Tibial nerve (tissue), 4 donors: ENCODE data around the gene PTPRD. TPM values are rescaled to one million over a fixed set of nuclear protein-coding genes. Genes with fewer than 3 reads are reported as not detected.

Experiments
- DNase-seq, 2 donors: peaks; one replicate each; pipeline ENCODE4 v3.0.0-alpha.2; 2019; ENCODE audit warnings: low spot score in 2 of 2
- H3K27ac ChIP-seq, 4 donors: fragments of 200-600 bp; sonication (generic) in 3 of 4; one replicate each; pipeline ENCODE4 v1.5.1; 2017 to 2019; ENCODE audit warnings: mild to moderate bottlenecking in 1 of 4
- H3K27me3 ChIP-seq, 2 donors: fragments of 200-600 bp; sonication (generic) in 1 of 2; one replicate each; pipeline versions ENCODE4 v1.5.1 to v1.6.0; 2017 to 2019
- H3K36me3 ChIP-seq, 3 donors: fragments of 200-600 bp; sonication (generic); one replicate each; pipeline ENCODE4 v1.5.1; 2018 to 2019
- H3K4me1 ChIP-seq, 4 donors: fragments of 200-600 bp; sonication (generic) in 3 of 4; one replicate each; pipeline ENCODE4 v1.5.1; 2017 to 2019
- H3K4me3 ChIP-seq, 4 donors: fragments of 200-600 bp; sonication (generic) in 3 of 4; one replicate each; pipeline ENCODE4 v1.5.1; 2017 to 2019; ENCODE audit warnings: mild to moderate bottlenecking in 1 of 4, moderate library complexity in 1 of 4
- H3K9me3 ChIP-seq, 4 donors: fragments of 200-600 bp; sonication (generic) in 3 of 4; one replicate each; pipeline ENCODE4 v1.5.1; 2017 to 2019
- CTCF ChIP-seq, 5 experiments: fragments of 200-600 bp in 3 of 5; fragments of 450-650 bp in 2 of 5; sonication (generic) in 3 of 5; IDR thresholded peaks; one replicate each; pipeline ENCODE4 v1.5.1; 2016 to 2019; ENCODE audit warnings: antibody characterized with exemption in 5 of 5, mild to moderate bottlenecking in 3 of 5, moderate library complexity in 2 of 5
- EP300 ChIP-seq, 2 donors: sonication (generic); formaldehyde crosslinking; IDR thresholded peaks; one replicate each; pipeline ENCODE4 v1.6.1; 2017; ENCODE audit warnings: antibody characterized with exemption in 2 of 2, mild to moderate bottlenecking in 1 of 2
- POLR2A ChIP-seq, 2 donors: fragments of 450-650 bp; IDR thresholded peaks; one replicate each; pipeline ENCODE4 v1.6.1; 2017; ENCODE audit warnings: antibody characterized with exemption in 2 of 2, mild to moderate bottlenecking in 2 of 2, moderate library complexity in 2 of 2
- WGBS, 2 donors: methylation state at CpG; one replicate each; pipeline ENCODE4 v1.1.5; 2018; 5-methylcytosine and 5-hydroxymethylcytosine counted together
- total RNA-seq, 4 donors: library from RNA; depleted of rRNA; stranded (reverse); fragments of >200 nt; gene quantifications; one replicate each; pipeline ENCODE4 v1.1.0, GENCODE V29; 2016

Gene PTPRD
- total RNA-seq, 4 donors from 2014 or later: 1.7 to 13.2 (median 5.1) TPM

- no peak for DNase-seq
- Histone ChIP-seq H3K27ac (no peak overlapping the region), H3K9me3 (no peaks in the 10 kb centered on the region), H3K27me3 (no peaks in the 10 kb centered on the region), H3K4me3 (no peak overlapping the region), H3K36me3 (no peaks in the 10 kb centered on the region), H3K4me1 (no peaks in the 10 kb centered on the region)
- TF ChIP-seq EP300 (IDR thresholded peaks at IDR 0.05) (no peak), POLR2A (IDR thresholded peaks at IDR 0.05) (no peak), CTCF (IDR thresholded peaks at IDR 0.05) (no peak)
- 79 to 84% methylated on average over 5 of the region's 5 CpGs for WGBS, 2 donors
Measured at GRCh38 chr9:8514760-8515159, 2098.0 kb downstream of the PTPRD start.

DNA sequence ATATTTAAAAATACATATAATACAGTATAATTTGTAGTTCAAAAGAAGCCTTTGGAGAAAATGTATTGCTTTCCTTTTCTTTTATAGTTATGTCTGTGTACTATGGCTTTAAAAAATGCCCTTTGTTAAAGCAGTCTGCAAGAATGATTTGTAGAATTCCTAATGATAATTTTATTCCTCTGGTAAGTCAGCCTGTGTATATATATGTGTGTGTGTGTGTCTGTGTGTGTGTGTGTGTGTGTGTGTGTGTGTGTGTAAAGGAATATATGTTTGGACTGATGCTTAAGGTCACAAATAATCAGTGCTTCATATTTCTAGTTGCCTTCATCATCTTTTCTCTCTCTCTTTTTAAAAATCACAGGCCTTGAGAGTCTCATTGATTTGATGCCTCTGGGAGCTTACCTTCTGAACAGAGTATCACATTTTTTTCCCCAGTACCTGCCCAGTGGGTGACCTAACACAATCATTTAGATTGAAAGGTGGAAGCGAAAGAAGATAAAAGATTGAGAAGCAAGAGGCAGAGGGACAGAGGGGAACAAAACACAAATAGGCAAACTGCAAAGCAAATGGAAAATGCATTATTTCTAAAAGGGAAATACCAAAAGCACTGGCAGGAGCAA, 2104.0 kb downstream of the PTPRD start:
- Histone ChIP-seq H3K27ac (no peak overlapping the region), H3K27me3 (no peaks in the 10 kb centered on the region), H3K4me1 (no peaks in the 10 kb centered on the region), H3K9me3 (no peaks in the 10 kb centered on the region), H3K4me3 (no peak overlapping the region), H3K36me3 (no peaks in the 10 kb centered on the region)
- no peak for TF ChIP-seq CTCF (IDR thresholded peaks at IDR 0.05)
- no peak for TF ChIP-seq EP300 (IDR thresholded peaks at IDR 0.05)
- no peak for TF ChIP-seq POLR2A (IDR thresholded peaks at IDR 0.05)
- DNase-seq: no peak
- 92 to 100% methylated on average over 1 of the region's 1 CpG for WGBS, 2 donors

DNA sequence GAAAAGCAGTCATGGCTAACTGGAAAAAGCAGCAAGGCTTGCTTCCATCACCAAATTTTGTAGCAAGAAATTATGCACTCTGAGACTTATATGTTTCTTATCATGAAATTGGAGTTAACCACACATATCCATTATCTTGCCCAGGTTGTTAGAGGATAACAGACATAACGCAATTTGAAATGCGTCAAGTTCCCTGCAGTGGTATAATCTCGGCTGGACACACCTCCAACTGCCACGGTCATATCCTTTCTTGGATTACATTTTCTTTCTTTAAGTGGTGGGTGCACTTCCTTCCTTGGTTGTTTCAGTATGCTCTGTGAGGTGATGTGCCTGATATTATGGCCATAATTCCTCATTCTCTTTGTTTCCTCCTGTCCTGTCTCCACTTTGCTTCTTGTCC, 2118.2 kb downstream of the PTPRD start:
- Histone ChIP-seq H3K4me3 (no peak overlapping the region), H3K9me3 (no peaks in the 10 kb centered on the region), H3K27me3 (no peaks in the 10 kb centered on the region), H3K4me1 (no peaks in the 10 kb centered on the region), H3K36me3 (no peaks in the 10 kb centered on the region), H3K27ac (no peak overlapping the region)
- no peak for DNase-seq
- WGBS, 2 donors: 81 to 85% methylated on average over 4 of the region's 4 CpGs
- TF ChIP-seq EP300 (IDR thresholded peaks at IDR 0.05) (no peak), CTCF (IDR thresholded peaks at IDR 0.05) (no peak), POLR2A (IDR thresholded peaks at IDR 0.05) (no peak)

GRCh38 chr9:8492679-8493078, 2120.1 kb downstream of the PTPRD start:
- H3K4me1 ChIP-seq: no peaks in the 10 kb centered on the region
- no peaks in the 10 kb centered on the region for H3K9me3 ChIP-seq
- no peak for DNase-seq
- no peaks in the 10 kb centered on the region for H3K27me3 ChIP-seq
- no peaks in the 10 kb centered on the region for H3K36me3 ChIP-seq
- no peak overlapping the region for H3K27ac ChIP-seq
- TF ChIP-seq EP300 (IDR thresholded peaks at IDR 0.05): no peak
- no peak for TF ChIP-seq CTCF (IDR thresholded peaks at IDR 0.05)
- no peak for TF ChIP-seq POLR2A (IDR thresholded peaks at IDR 0.05)
- 90 to 95% methylated on average over 4 of the region's 4 CpGs for WGBS, 2 donors
- H3K4me3 ChIP-seq: no peak overlapping the region

DNA sequence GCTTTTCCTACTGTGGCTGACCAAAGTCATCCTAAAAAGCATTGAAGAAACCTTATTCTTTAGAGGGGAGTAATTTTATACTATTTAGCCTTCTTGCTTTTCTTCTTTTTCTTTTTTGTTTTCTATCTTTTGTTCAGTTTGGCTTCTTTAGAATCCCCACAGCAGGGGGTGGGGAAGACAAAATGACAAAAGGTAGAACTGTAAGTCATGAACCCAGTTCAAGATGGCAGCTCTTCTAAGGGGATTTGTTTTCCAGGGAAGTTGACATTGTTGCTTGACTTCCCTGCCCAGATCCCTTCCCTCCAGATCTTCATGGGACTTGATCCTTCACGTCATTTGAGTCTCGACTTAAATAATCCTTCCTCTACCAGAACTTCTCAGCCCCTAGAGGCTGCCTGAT, 2120.8 kb downstream of the PTPRD start:
- TF ChIP-seq CTCF (IDR thresholded peaks at IDR 0.05) (no peak), EP300 (IDR thresholded peaks at IDR 0.05) (no peak), POLR2A (IDR thresholded peaks at IDR 0.05) (no peak)
- no peak for DNase-seq
- H3K36me3 ChIP-seq: no peaks in the 10 kb centered on the region
- no peaks in the 10 kb centered on the region for H3K9me3 ChIP-seq
- 95 to 96% methylated on average over 2 of the region's 2 CpGs for WGBS, 2 donors
- H3K27ac ChIP-seq: no peak overlapping the region
- H3K4me3 ChIP-seq: no peak overlapping the region
- H3K27me3 ChIP-seq: no peaks in the 10 kb centered on the region
- H3K4me1 ChIP-seq: no peaks in the 10 kb centered on the region
